Left ventricle myocardium inferior (tissue), 1 donor: ENCODE results near the gene TRIM38. TPM values are rescaled to one million over a fixed set of nuclear protein-coding genes. Genes with fewer than 3 reads are reported as not detected.

Experiments
- DNase-seq: peaks from one replicate; pipeline ENCODE4 v3.0.0-alpha.2; 2020
- H3K27ac ChIP-seq: fragments of 200-600 bp; replicated peaks from 2 replicates; pipeline ENCODE4 v1.8.0; 2021
- H3K27me3 ChIP-seq: fragments of 200-600 bp; 2 replicates; pipeline ENCODE4 v1.8.0; 2021; ENCODE audit warnings: low read depth
- H3K36me3 ChIP-seq: fragments of 200-600 bp; 2 replicates; pipeline ENCODE4 v1.8.0; 2021
- H3K4me1 ChIP-seq: fragments of 200-600 bp; 2 replicates; pipeline ENCODE4 v1.8.0; 2021
- H3K4me3 ChIP-seq: fragments of 200-600 bp; 2 replicates; pipeline ENCODE4 v1.8.0; 2021; ENCODE audit warnings: mild to moderate bottlenecking, moderate library complexity
- H3K9me3 ChIP-seq: fragments of 200-600 bp; replicated peaks from 2 replicates; pipeline ENCODE4 v1.8.0; 2021
- CTCF ChIP-seq: fragments of 200-600 bp; IDR thresholded peaks from 2 replicates; pipeline ENCODE4 v1.8.0; 2021; ENCODE audit warnings: antibody characterized with exemption, mild to moderate bottlenecking, borderline replicate concordance
- intact Hi-C: fragments of 100-400 bp; cut with micrococcal nuclease; formaldehyde crosslinking; loops from one replicate; pipeline ENCODE4 v1.11.0; 2022
- total RNA-seq: library from RNA; stranded (reverse); fragmentation: NEBNext Ultra II Directional; extraction: Animal tissue kit (Norgen Biotek cat#: 25700); gene quantifications from one replicate; pipeline ENCODE4 v1.2.1, GENCODE V29; 2021
- donor health status: DM: no; HTN: yes; CAD: no; lungs with severe emphysema.

Gene TRIM38
- total RNA-seq, 1 donor from 2014 or later, result 2.2 TPM

GRCh38 chr6:25934735-25935313, 27.8 kb upstream of the TRIM38 start:
- H3K4me1 ChIP-seq, result no peaks in the 10 kb centered on the region
- H3K36me3 ChIP-seq, result no peaks in the 10 kb centered on the region
- no peak overlapping the region for H3K27ac ChIP-seq
- no peaks in the 10 kb centered on the region for H3K27me3 ChIP-seq
- TF ChIP-seq CTCF, result no peak
- H3K9me3 ChIP-seq, result no peaks in the 10 kb centered on the region
- no peak for DNase-seq
- intact Hi-C loops, result no loop called here
- no peak overlapping the region for H3K4me3 ChIP-seq

GRCh38 chr6:25935953-25936352, 26.6 kb upstream of the TRIM38 start:
- DNase-seq, result no peak
- H3K27ac ChIP-seq, result no peak overlapping the region
- H3K4me1 ChIP-seq, result no peaks in the 10 kb centered on the region
- intact Hi-C loops, result no loop called here
- no peaks in the 10 kb centered on the region for H3K27me3 ChIP-seq
- TF ChIP-seq CTCF, result no peak
- H3K36me3 ChIP-seq, result no peaks in the 10 kb centered on the region
- H3K4me3 ChIP-seq, result no peak overlapping the region
- H3K9me3 ChIP-seq, result no peaks in the 10 kb centered on the region

- TF ChIP-seq CTCF, result no peak
- H3K9me3 ChIP-seq, result no peaks in the 10 kb centered on the region
- peaks cover 2% of the 10 kb centered on the region for H3K4me1 ChIP-seq
- DNase-seq, result no peak
- H3K27me3 ChIP-seq, result no peaks in the 10 kb centered on the region
- no peaks in the 10 kb centered on the region for H3K36me3 ChIP-seq
- intact Hi-C loops, result no loop called here
- no peak overlapping the region for H3K27ac ChIP-seq
- no peak overlapping the region for H3K4me3 ChIP-seq
Observed at GRCh38 chr6:25939593-25939992, 23.0 kb upstream of the TRIM38 start.

- DNase-seq, result no peak
Observed at GRCh38 chr6:25942561-25943147, 19.9 kb upstream of the TRIM38 start.

GRCh38 chr6:25943887-25944286, 18.7 kb upstream of the TRIM38 start:
- intact Hi-C loops, result no loop called here
- no peak for TF ChIP-seq CTCF
- H3K36me3 ChIP-seq, result no peaks in the 10 kb centered on the region
- H3K4me3 ChIP-seq, result no peak overlapping the region
- DNase-seq, result no peak
- H3K27ac ChIP-seq, result no peak overlapping the region
- H3K9me3 ChIP-seq, result no peaks in the 10 kb centered on the region
- no peaks in the 10 kb centered on the region for H3K27me3 ChIP-seq
- peaks cover 5% of the 10 kb centered on the region for H3K4me1 ChIP-seq

More at GRCh38 chr6:25942561-25943147, 19.9 kb upstream of the TRIM38 start:
- no peak overlapping the region for H3K4me3 ChIP-seq
- H3K27ac ChIP-seq, result no peak overlapping the region
- no peaks in the 10 kb centered on the region for H3K36me3 ChIP-seq
- no peaks in the 10 kb centered on the region for H3K9me3 ChIP-seq
- intact Hi-C loops, result no loop called here
- peak; percentile 55 for TF ChIP-seq CTCF
- H3K4me1 ChIP-seq, result peaks cover 5% of the 10 kb centered on the region
- no peaks in the 10 kb centered on the region for H3K27me3 ChIP-seq
